ENCODE measurements around the gene SAPCD1.

Gene SAPCD1

DNA sequence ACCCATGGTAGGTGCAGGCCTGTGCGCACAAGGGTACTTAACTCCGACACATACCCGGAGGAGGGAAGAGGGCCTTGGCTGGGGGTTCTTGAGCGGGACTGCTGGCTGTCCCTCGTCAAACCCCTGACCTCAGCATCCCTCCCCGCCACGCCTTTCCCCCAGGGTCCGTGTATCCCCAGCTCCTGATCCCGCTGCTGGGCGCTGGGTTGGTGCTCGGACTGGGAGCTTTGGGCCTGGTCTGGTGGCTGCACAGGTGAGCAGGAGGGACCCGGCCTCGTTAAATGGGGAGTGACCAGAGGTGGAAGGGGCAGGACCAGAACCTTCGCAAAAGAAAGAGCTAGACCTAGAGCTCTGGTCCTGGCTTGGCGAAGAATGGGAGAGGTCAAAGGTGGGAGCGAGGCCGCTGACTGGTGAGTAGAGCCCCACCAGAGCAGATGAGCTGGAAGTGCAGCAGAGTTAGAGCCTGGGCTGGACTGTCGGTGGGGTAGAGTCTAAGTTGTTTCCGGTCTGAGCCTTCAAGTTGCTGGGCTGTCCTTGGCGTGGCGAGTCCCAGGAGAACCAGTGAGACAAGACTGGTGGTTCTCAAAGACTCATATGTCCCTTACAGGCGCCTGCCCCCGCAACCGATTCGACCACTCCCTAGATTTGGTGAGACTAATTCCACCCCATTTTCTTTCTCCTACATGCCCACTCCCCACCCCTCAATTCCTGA, 38.3 kb upstream of the SAPCD1 start:
- Histone ChIP-seq H3K27me3 (ENCODE audit: insufficient read depth, low read length) (no peaks in the 10 kb centered on the region), H3K4me3 (ENCODE audit: low read length) (no peak overlapping the region), H3K36me3 (ENCODE audit: insufficient read depth, low read length) (peaks cover 33% of the 10 kb centered on the region), H3K4me1 (ENCODE audit: insufficient read depth, low read length) (peaks cover 7% of the 10 kb centered on the region), H3K9me3 (ENCODE audit: low read length) (no peaks in the 10 kb centered on the region), H2AFZ (ENCODE audit: low read depth, low read length) (no peak overlapping the region)

DNA sequence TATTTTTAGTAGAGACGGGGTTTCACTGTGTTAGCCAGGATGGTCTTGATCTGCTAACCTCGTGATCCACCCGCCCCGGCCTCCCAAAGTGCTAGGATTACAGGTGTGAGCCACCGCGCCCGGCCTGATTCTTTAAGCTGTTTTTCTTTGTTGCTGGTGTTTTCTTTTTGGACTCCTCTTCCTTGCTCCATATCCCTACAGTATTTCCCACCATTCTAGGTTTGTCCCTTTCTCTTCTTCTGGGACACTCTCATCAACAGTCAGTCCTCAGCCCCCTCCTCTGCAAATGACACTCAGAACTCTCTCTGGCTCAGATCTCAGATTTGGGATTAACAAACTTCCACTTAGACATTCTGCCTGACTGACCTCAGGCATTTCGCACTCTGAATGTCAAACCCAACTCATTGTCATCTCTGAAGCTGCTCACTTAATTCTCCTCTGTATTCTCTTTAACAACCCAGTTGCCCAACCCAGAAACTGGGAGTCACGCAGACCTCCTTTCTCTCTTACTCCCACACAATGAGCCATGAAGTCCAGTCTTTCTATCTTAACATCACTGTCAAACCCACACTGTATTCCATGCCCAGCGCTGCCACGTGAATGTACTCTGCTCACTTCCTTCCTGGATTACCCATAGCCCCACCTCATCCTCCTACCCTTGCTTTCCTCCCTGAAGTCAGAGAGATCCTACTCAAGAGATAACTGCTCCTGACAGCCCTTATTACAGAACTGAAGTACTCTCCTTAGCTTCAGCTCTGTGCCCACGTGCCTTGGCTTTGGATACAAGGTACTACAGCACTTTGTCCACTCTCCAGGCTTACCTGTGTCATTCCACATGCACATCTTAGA, 36.7 kb upstream of the SAPCD1 start:
- Histone ChIP-seq H3K4me3 (ENCODE audit: low read length) (no peak overlapping the region), H3K4me1 (ENCODE audit: insufficient read depth, low read length) (peaks cover 13% of the 10 kb centered on the region), H3K27me3 (ENCODE audit: insufficient read depth, low read length) (no peaks in the 10 kb centered on the region), H3K36me3 (ENCODE audit: insufficient read depth, low read length) (peaks cover 35% of the 10 kb centered on the region), H3K9me3 (ENCODE audit: low read length) (no peaks in the 10 kb centered on the region), H2AFZ (ENCODE audit: low read depth, low read length) (no peak overlapping the region)

DNA sequence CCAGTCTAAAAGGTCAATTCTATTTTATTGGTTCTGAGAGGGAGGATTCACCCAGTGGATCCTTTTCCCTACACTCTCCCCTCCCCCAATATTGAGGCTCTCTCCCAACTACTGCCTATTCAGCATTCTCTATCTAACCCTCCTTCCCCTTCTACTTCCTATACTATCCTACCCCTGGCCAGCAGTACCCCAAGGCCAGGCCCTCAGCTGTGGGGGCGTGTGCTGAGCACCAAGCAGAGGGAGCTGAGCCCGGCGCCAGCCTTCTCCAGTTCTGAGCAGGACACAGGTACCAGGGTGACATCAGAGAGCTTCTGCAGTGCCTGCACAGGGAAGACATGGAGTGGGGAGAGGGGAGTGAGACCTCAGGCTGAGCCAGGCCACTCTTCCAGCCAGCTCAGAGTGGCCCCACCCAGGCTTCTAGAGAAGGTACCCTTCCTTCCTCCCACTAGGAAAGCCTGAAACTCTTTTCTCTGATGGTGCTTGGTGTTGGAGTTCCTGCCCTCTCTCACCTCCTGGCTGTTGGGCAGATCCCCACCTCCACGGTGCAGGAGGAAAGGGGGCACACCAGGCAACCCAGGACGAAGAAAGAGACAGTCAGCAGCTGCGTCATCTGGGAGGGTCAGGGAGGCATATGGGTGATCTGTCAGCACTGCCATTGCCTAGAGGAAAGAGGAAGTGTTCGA, 35.3 kb upstream of the SAPCD1 start:
- H3K4me3 ChIP-seq (ENCODE audit: low read length): no peak overlapping the region
- H3K4me1 ChIP-seq (ENCODE audit: insufficient read depth, low read length): peaks cover 16% of the 10 kb centered on the region
- no peaks in the 10 kb centered on the region for H3K9me3 ChIP-seq (ENCODE audit: low read length)
- peaks cover 46% of the 10 kb centered on the region for H3K36me3 ChIP-seq (ENCODE audit: insufficient read depth, low read length)
- H3K27me3 ChIP-seq (ENCODE audit: insufficient read depth, low read length): no peaks in the 10 kb centered on the region
- no peak overlapping the region for H2AFZ ChIP-seq (ENCODE audit: low read depth, low read length)

DNA sequence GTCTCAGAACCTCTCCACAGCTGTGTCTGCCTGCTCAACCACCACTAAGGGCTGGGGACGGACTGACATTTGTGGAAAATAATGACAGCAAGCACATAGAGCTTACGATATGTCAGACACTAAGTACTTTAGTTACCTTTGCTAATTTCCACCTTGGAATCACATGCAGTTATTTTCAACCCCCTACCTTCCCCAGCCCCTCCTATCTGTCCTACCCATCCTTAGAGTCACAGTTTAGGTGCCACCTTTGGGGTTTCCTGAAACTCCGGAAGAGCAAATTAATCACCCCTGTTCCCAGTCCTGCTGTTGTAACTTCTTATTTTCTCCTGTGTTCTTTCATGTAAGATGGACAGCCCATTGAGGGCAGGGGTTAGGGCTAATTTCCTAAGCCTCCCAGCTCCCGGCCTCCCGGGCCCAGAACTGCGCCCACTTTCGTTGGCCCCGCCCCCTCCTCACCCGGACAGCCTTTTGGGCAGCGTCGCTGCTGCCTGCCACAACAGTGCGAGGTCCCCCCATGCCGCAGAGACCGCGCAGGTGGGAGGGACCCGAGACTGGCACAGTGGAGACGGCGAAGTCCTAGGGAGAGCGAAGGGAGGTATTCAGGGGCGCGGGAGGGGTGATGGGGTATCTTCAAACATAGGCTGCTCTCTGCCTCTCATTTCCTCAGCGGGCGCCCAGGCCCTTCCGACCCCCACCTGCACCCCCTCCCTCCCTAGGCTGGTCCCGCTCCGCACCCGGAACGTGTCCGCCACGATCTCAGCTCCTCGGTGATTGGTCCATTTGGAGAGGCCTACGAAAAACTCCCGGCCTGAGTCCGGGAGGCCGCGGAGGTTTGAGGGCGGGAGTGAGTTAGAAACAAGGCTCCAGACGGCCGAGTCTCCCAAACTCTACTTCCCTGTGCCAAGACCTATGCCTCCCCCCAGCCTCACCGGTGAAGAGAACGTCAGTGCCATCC, 34.5 kb upstream of the SAPCD1 start:
- peaks cover 49% of the 10 kb centered on the region for H3K36me3 ChIP-seq (ENCODE audit: insufficient read depth, low read length)
- no peaks in the 10 kb centered on the region for H3K9me3 ChIP-seq (ENCODE audit: low read length)
- peaks cover 16% of the 10 kb centered on the region for H3K4me1 ChIP-seq (ENCODE audit: insufficient read depth, low read length)
- H3K27me3 ChIP-seq (ENCODE audit: insufficient read depth, low read length): no peaks in the 10 kb centered on the region
- H2AFZ ChIP-seq (ENCODE audit: low read depth, low read length): no peak overlapping the region
- peak overlapping the region; percentile 87 for H3K4me3 ChIP-seq (ENCODE audit: low read length)

DNA sequence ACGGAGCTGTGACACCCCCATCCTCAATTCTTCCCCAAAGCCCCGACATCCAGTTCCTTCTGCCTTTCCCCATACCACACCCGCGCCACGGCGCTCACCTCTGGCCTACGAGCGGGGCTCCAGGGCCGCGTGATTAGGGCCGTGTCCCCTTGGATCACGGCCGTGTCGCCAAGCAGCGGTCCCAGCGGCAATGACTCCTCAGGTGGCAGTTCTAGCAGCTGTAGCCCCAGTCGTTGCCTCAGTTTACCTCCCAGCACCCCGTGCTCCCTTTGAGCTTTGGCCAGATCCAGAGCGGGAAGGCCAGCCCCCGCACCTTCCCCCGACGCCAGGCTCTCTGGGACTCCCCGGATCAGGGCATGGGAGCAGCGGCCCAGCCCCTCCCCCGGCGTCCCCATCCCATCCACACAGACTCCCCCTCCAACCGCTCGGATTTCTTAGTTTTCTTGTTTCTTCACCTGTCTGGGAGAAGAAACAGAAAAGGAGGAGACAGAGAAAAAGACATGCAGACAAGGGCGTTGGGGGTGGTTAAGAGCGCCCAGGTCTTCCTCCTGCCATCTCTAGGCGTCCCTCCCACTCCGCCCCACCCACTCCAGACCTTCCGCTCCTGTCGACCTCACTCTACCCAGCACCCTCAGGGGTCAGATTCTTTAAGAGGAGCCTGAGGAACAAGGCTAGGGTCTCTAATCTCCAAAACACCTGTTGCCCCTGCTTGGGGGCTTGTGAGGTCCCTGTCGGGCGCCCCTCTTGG, 33.5 kb upstream of the SAPCD1 start, which contains the start of gene DDAH2:
TSS of gene DDAH2 (minus strand) at position 533 of the 748 bp plus-strand sequence. CDS start at position 395, 138 bp downstream.
- H3K36me3 ChIP-seq (ENCODE audit: insufficient read depth, low read length): peaks cover 58% of the 10 kb centered on the region
- H3K4me3 ChIP-seq (ENCODE audit: low read length): peak within 1 kb of the TSS; percentile 87

DNA sequence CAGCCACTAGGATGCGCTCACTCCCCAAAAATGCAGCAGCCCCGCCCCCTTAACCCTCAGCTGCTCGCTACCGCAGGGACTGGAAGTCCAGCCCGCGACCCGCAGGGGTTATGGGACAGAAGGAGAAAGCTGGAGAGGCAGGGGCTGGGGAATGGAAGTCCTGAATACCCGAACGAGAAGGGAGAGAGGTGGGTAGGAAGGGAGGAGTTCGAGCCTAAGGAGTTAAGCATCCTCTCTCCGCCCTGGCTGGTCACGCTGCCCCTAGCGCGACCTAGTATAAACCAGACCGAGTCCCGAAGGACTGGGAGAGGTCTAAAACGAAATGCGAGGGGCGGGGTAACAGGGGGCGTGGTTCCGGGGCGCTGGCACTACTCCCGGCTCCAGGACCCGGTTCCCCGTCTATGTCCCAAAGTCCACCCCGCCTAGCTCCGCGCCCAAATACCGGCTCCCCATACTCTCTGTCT, 32.9 kb upstream of the SAPCD1 start:
- Histone ChIP-seq H3K27me3 (ENCODE audit: insufficient read depth, low read length) (no peaks in the 10 kb centered on the region), H2AFZ (ENCODE audit: low read depth, low read length) (no peak overlapping the region), H3K4me3 (ENCODE audit: low read length) (peak overlapping the region; percentile 87), H3K4me1 (ENCODE audit: insufficient read depth, low read length) (peaks cover 22% of the 10 kb centered on the region), H3K9me3 (ENCODE audit: low read length) (no peaks in the 10 kb centered on the region), H3K36me3 (ENCODE audit: insufficient read depth, low read length) (peaks cover 60% of the 10 kb centered on the region)

More for the DNA sequence above, 33.5 kb upstream of the SAPCD1 start, which contains the start of gene DDAH2:
- Histone ChIP-seq H2AFZ (ENCODE audit: low read depth, low read length) (no peak within 1 kb of the TSS), H3K4me1 (ENCODE audit: insufficient read depth, low read length) (peaks cover 16% of the 10 kb centered on the region), H3K9me3 (ENCODE audit: low read length) (no peaks in the 10 kb centered on the region), H3K27me3 (ENCODE audit: insufficient read depth, low read length) (no peaks in the 10 kb centered on the region)

DNA sequence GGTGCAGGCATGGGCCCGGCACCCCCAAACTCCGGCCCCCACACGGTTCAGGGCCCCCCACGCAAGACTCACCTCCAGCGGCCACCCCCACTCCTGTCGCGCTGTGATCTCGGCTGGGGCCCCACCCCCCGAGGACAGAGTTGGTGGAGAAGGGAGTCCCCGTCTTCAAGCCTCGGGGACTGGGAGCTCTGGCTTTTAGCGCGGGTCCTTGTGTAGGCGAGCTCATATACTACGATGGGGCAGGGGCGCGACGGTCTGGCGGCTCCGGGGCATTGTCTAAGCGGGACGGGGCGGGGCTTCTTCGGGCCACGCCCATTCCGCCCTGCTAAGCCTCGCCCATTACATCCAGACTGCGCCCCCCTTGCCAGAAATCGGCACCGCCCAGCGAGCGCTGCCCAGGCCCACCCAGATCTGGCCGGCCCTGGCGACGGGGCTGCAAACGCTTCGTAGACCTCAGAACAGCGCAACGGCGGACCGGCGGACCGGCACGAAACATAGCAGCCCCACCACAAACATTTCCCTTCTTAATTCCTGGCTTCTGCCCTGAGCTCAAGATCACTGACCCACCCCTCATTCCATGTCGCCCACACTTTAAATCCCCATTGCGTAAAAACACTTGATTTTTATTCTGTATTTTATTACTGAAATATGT, 32.4 kb upstream of the SAPCD1 start:
- no peaks in the 10 kb centered on the region for H3K27me3 ChIP-seq (ENCODE audit: insufficient read depth, low read length)
- peaks cover 27% of the 10 kb centered on the region for H3K4me1 ChIP-seq (ENCODE audit: insufficient read depth, low read length)
- H3K9me3 ChIP-seq (ENCODE audit: low read length): no peaks in the 10 kb centered on the region
- no peak overlapping the region for H2AFZ ChIP-seq (ENCODE audit: low read depth, low read length)
- H3K4me3 ChIP-seq (ENCODE audit: low read length): peak overlapping the region; percentile 87
- peaks cover 59% of the 10 kb centered on the region for H3K36me3 ChIP-seq (ENCODE audit: insufficient read depth, low read length)

DNA sequence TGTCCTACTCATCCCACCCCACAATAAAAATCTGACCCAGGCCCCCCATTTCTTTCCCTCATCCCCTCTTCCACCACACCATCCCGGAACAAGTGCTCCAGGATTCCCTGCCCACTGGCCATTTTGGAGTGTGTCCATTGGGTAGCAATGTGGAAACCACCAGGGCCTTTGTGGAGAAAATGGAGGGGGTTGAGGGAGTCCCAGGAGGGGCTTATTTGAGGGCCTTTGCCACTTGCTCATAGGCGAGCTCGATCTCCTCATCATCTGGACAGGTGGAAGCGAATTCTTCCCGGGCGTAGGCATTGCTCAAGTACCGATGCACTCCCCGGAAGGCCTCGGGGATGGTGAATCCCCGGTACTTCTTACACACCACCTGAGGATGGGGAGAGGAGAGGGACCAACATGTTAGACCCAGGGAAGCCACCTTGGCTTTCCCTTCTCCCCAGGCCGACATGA, 31.8 kb upstream of the SAPCD1 start:
- no peaks in the 10 kb centered on the region for H3K9me3 ChIP-seq (ENCODE audit: low read length)
- peaks cover 57% of the 10 kb centered on the region for H3K36me3 ChIP-seq (ENCODE audit: insufficient read depth, low read length)
- H3K27me3 ChIP-seq (ENCODE audit: insufficient read depth, low read length): no peaks in the 10 kb centered on the region
- peak overlapping the region; percentile 87 for H3K4me3 ChIP-seq (ENCODE audit: low read length)
- peaks cover 30% of the 10 kb centered on the region for H3K4me1 ChIP-seq (ENCODE audit: insufficient read depth, low read length)
- H2AFZ ChIP-seq (ENCODE audit: low read depth, low read length): no peak overlapping the region

DNA sequence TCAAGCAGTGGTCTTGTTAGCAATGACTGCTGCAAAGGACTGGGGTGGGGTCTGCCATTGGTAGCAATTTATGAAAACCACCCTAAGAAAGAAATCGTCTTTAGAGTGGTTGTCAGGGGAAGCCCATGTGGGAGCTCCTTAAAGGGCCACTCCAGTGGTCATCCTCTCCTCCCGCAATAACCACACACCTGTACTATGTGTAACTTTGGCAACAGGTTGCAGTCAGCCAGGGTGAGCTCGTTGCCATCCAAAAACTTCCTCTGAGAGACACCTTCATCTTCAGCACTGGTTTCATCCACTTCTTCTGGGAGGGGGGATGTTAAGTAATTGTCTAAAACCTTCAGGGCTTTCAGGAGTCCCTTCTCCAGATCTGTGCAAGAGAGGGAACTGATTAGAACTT, 30.4 kb upstream of the SAPCD1 start:
- no peaks in the 10 kb centered on the region for H3K9me3 ChIP-seq (ENCODE audit: low read length)
- H2AFZ ChIP-seq (ENCODE audit: low read depth, low read length): no peak overlapping the region
- H3K36me3 ChIP-seq (ENCODE audit: insufficient read depth, low read length): peaks cover 44% of the 10 kb centered on the region
- H3K27me3 ChIP-seq (ENCODE audit: insufficient read depth, low read length): no peaks in the 10 kb centered on the region
- no peak overlapping the region for H3K4me3 ChIP-seq (ENCODE audit: low read length)
- H3K4me1 ChIP-seq (ENCODE audit: insufficient read depth, low read length): peaks cover 38% of the 10 kb centered on the region

DNA sequence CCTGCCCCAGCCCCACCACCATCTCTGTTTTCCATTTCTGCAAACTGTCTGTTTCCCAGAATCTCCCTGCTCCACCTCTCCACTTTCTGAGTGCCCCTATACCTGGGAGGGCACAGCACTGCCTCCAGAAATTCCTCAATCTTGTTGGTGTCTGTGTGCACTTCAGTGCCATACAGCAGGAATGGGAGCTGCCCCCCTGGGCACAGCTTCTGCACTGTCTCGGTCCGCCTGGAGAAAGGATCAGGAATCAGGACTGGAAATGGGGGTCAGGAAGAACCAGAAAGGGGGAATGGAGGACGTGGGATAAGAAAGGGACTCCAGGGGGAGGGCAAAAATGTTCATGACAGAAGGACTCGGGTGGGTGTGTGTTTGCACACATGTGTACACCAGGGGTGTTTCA, 28.7 kb upstream of the SAPCD1 start:
- H3K36me3 ChIP-seq (ENCODE audit: insufficient read depth, low read length): peaks cover 29% of the 10 kb centered on the region
- no peak overlapping the region for H2AFZ ChIP-seq (ENCODE audit: low read depth, low read length)
- H3K27me3 ChIP-seq (ENCODE audit: insufficient read depth, low read length): no peaks in the 10 kb centered on the region
- no peak overlapping the region for H3K4me3 ChIP-seq (ENCODE audit: low read length)
- H3K4me1 ChIP-seq (ENCODE audit: insufficient read depth, low read length): peaks cover 51% of the 10 kb centered on the region
- H3K9me3 ChIP-seq (ENCODE audit: low read length): no peaks in the 10 kb centered on the region

DNA sequence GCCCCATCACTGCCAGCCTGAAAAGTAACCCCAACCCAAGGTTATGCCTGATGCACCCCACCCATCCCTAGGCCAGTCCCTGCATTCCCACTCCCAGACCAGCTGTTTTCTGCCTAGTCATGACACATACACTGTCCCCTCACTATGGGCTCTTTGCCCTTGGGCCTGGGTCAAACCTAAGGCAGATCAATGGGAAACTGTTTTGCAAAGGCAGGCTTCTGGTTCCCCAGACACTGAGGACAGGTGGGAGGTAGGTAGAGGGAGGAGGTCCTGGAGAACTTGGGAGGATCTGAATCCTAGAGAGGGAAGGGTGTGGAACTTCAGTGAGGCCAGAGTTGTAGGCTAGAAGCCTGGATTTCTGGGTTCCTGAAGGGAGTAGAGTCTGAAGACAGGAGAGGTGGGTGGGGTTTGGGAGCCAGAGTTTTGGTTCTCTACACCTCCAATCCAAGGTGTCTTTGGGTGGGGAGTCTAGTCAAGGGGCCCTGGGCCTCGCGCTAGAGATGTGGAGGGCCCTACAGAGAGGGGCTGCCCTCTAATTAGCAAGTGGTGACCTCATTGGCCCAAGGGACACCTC, 28.1 kb upstream of the SAPCD1 start:
- Histone ChIP-seq H3K9me3 (ENCODE audit: low read length) (no peaks in the 10 kb centered on the region), H3K36me3 (ENCODE audit: insufficient read depth, low read length) (peaks cover 29% of the 10 kb centered on the region), H3K4me1 (ENCODE audit: insufficient read depth, low read length) (peaks cover 51% of the 10 kb centered on the region), H3K27me3 (ENCODE audit: insufficient read depth, low read length) (no peaks in the 10 kb centered on the region), H3K4me3 (ENCODE audit: low read length) (peak overlapping the region; percentile 85), H2AFZ (ENCODE audit: low read depth, low read length) (no peak overlapping the region)
